ENCODE results near the gene MCC.

MCC gene

GRCh38 chr5:113487781-113488644 is at the start of gene MCC:
Gene MCC (minus strand): TSS chr5:113488453.
- no peak for DNase-seq (ENCODE audit: low read depth in 2 of 2)

- no peak for DNase-seq (ENCODE audit: low read depth in 2 of 2)
Observed at GRCh38 chr5:113531481-113532159, 43.4 kb upstream of the MCC start.

GRCh38 chr5:113527746-113528145 is 39.5 kb upstream of the MCC start:
- no peak for DNase-seq (ENCODE audit: low read depth in 2 of 2)

- no peak for DNase-seq (ENCODE audit: low read depth in 2 of 2)
Observed at GRCh38 chr5:113526421-113526820, 38.2 kb upstream of the MCC start.

- DNase-seq (ENCODE audit: low read depth in 2 of 2), result no peak
Observed at GRCh38 chr5:113524927-113525326, 36.7 kb upstream of the MCC start.

GRCh38 chr5:113523168-113523567 is 34.9 kb upstream of the MCC start:
- DNase-seq (ENCODE audit: low read depth in 2 of 2), result no peak

- no peak for DNase-seq (ENCODE audit: low read depth in 2 of 2)
Observed at GRCh38 chr5:113520899-113521298, 32.6 kb upstream of the MCC start.

- no peak for DNase-seq (ENCODE audit: low read depth in 2 of 2)
Observed at GRCh38 chr5:113520429-113520828, 32.2 kb upstream of the MCC start.

GRCh38 chr5:113519412-113519811 is 31.2 kb upstream of the MCC start:
- DNase-seq (ENCODE audit: low read depth in 2 of 2), result no peak

GRCh38 chr5:113518884-113519283 is 30.6 kb upstream of the MCC start:
- DNase-seq (ENCODE audit: low read depth in 2 of 2), result no peak

- no peak for DNase-seq (ENCODE audit: low read depth in 2 of 2)
Observed at GRCh38 chr5:113514289-113514635, 26.0 kb upstream of the MCC start.

- peak; percentile 56 to 76 for DNase-seq (ENCODE audit: low read depth in 2 of 2)
Observed at GRCh38 chr5:113513384-113514288, 25.4 kb upstream of the MCC start, which contains the start of gene YTHDC2. Gene YTHDC2 (plus strand): TSS chr5:113513694. CDS start chr5:113513896, 202 bp downstream.

GRCh38 chr5:113512341-113512740 is 24.1 kb upstream of the MCC start:
- DNase-seq (ENCODE audit: low read depth in 2 of 2), result no peak

- no peak for DNase-seq (ENCODE audit: low read depth in 2 of 2)
Observed at GRCh38 chr5:113510836-113511451, 22.7 kb upstream of the MCC start.

GRCh38 chr5:113508756-113509155 is 20.5 kb upstream of the MCC start:
- no peak for DNase-seq (ENCODE audit: low read depth in 2 of 2)

- DNase-seq (ENCODE audit: low read depth in 2 of 2), result no peak
Observed at GRCh38 chr5:113507601-113508000, 19.3 kb upstream of the MCC start.

- DNase-seq (ENCODE audit: low read depth in 2 of 2), result no peak
Observed at GRCh38 chr5:113505181-113505580, 16.9 kb upstream of the MCC start.

- no peak for DNase-seq (ENCODE audit: low read depth in 2 of 2)
Observed at GRCh38 chr5:113503146-113503545, 14.9 kb upstream of the MCC start.

GRCh38 chr5:113502073-113502472 is 13.8 kb upstream of the MCC start:
- DNase-seq (ENCODE audit: low read depth in 2 of 2), result no peak

- no peak for DNase-seq (ENCODE audit: low read depth in 2 of 2)
Observed at GRCh38 chr5:113495422-113495841, 7.2 kb upstream of the MCC start.

- DNase-seq (ENCODE audit: low read depth in 2 of 2), result no peak
Observed at GRCh38 chr5:113493446-113493845, 5.2 kb upstream of the MCC start.

- DNase-seq (ENCODE audit: low read depth in 2 of 2), result no peak
Observed at GRCh38 chr5:113491022-113491421, 2.8 kb upstream of the MCC start.

Measured in stimulated activated CD4-positive, alpha-beta T cell treated with anti-CD3 and anti-CD28 coated beads, Interleukin-1b, Interleukin-23, amount 100 ng/mL, for 1 hour (primary cell).